GM10248 (cell line): ENCODE data around the gene SYNC.

Experiments
- CTCF ChIA-PET: fragments of 300-600 bp; sonication (Branson Sonifier 250); formaldehyde crosslinking; extraction: SDS; loops from one replicate; lab custom pipeline; 2021; ENCODE audit warnings: antibody characterized with exemption; lab: Yijun Ruan, JAX
- POLR2A ChIA-PET: fragments of 350-650 bp; sonication (Branson Sonifier 250); formaldehyde crosslinking; extraction: SDS; loops from one replicate; lab custom pipeline; 2020; ENCODE audit warnings: antibody characterized with exemption; lab: Yijun Ruan, JAX
- DNase-seq: peaks from one replicate; pipeline ENCODE4 v3.0.0; 2012; ENCODE audit errors: extremely low spot score
- CTCF ChIP-seq: IDR thresholded peaks from 2 replicates; pipeline ENCODE4 v1.5.1; 2012; ENCODE audit warnings: mild to moderate bottlenecking, low read depth; ENCODE audit errors: extremely low read depth, missing control alignments, control extremely low read depth

Gene SYNC

GRCh38 chr1:32744071-32744425 lies 41.5 kb upstream of the SYNC start:
- ChIA-PET CTCF (interaction anchor here (1.5 to 5.0 kb wide), 2 partner anchors 16 to 32 kb away, joined by 3 to 20 read pairs; no protein-coding TSS in a partner anchor), POLR2A (no interaction called here)
- TF ChIP-seq CTCF = no peak
- DNase-seq = no peak

- no peak for DNase-seq
- ChIA-PET CTCF (interaction anchor here (1.3 to 5.0 kb wide), 3 partner anchors 10 to 31 kb away, joined by 4 to 20 read pairs (median 8); no protein-coding TSS in a partner anchor), POLR2A (no interaction called here)
- no peak for TF ChIP-seq CTCF
Measured at GRCh38 chr1:32743380-32744070, 41.0 kb upstream of the SYNC start.

- ChIA-PET CTCF (interaction anchor here (1.3 to 5.0 kb wide), 3 partner anchors 9 to 31 kb away, joined by 4 to 20 read pairs (median 8); no protein-coding TSS in a partner anchor), POLR2A (no interaction called here)
- TF ChIP-seq CTCF = no peak
- no peak for DNase-seq
Measured at GRCh38 chr1:32742956-32743355, 40.4 kb upstream of the SYNC start.

GRCh38 chr1:32742199-32742947 lies 39.8 kb upstream of the SYNC start:
- ChIA-PET CTCF (interaction anchor here (1.3 to 5.0 kb wide), 3 partner anchors 9 to 30 kb away, joined by 4 to 20 read pairs (median 8); no protein-coding TSS in a partner anchor), POLR2A (no interaction called here)
- no peak for DNase-seq
- TF ChIP-seq CTCF = no peak

GRCh38 chr1:32741413-32742198 lies 39.0 kb upstream of the SYNC start:
- ChIA-PET CTCF (interaction anchor here (1.3 to 5.0 kb wide), 3 partner anchors 8 to 30 kb away, joined by 4 to 20 read pairs (median 8); no protein-coding TSS in a partner anchor), POLR2A (no interaction called here)
- no peak for TF ChIP-seq CTCF
- no peak for DNase-seq

- no peak for TF ChIP-seq CTCF
- no peak for DNase-seq
- ChIA-PET POLR2A (no interaction called here), CTCF (no interaction called here)
Measured at GRCh38 chr1:32741059-32741412, 38.5 kb upstream of the SYNC start.
